H1 (cell line): ENCODE data around the gene ATP6AP1. TPM values are rescaled to one million over a fixed set of nuclear protein-coding genes. Genes with fewer than 3 reads are reported as not detected.

Experiments
- CHD7 ChIP-seq: fragments of 300-600 bp; sonication (generic); IDR thresholded peaks from 2 replicates; pipeline ENCODE4 v1.7.1; 2012; ENCODE audit warnings: low read length, moderate library complexity, mild to moderate bottlenecking, inconsistent platforms; ENCODE audit not compliant: insufficient replicate concordance
- EGR1 ChIP-seq: IDR thresholded peaks from 2 replicates; pipeline ENCODE4 v1.6.1; 2011; ENCODE audit warnings: low read depth, low read length, borderline replicate concordance
- GTF2F1 ChIP-seq: IDR thresholded peaks from 2 replicates; pipeline ENCODE4 v1.6.1; 2012; ENCODE audit warnings: low read depth, low read length, improper control_type of control experiment, borderline replicate concordance
- NRF1 ChIP-seq: IDR thresholded peaks from 2 replicates; pipeline ENCODE4 v1.6.1; 2011; ENCODE audit warnings: mild to moderate bottlenecking, low read depth, low read length, improper control_type of control experiment
- RXRA ChIP-seq: IDR thresholded peaks from 2 replicates; pipeline ENCODE4 v1.6.1; 2011; ENCODE audit warnings: low read depth, mild to moderate bottlenecking, low read length, moderate library complexity; ENCODE audit not compliant: insufficient read depth
- polyA plus RNA-seq, 7 experiments: library from polyadenylated mRNA; depleted of rRNA in 3 of 7; stranded (reverse) in 5 of 7; unstranded in 2 of 7; fragments of >200 nt in 5 of 7; fragments of 200-250 nt in 2 of 7; gene quantifications; 1 replicate in 5 of 7; 2 replicates in 1 of 7; 4 replicates in 1 of 7; pipeline versions ENCODE4 v1.2.1 to v1.2.3, GENCODE V29; 2011 to 2013; ENCODE audit warnings: missing spikeins in 2 of 7, mixed read lengths in 2 of 7
- total RNA-seq: library from RNA; stranded (reverse); fragmentation: NEBNext Ultra II Directional; extraction: Animal tissue kit (Norgen Biotek cat#: 25700); gene quantifications from 2 replicates; pipeline ENCODE4 v1.2.1, GENCODE V29; 2021

Gene ATP6AP1
- total and polyA plus RNA-seq, 2 of the 8 experiments (the other 6 are each of a cell fraction or from before 2014, with no cell fraction given) = 44.6 to 80.8 TPM

DNA sequence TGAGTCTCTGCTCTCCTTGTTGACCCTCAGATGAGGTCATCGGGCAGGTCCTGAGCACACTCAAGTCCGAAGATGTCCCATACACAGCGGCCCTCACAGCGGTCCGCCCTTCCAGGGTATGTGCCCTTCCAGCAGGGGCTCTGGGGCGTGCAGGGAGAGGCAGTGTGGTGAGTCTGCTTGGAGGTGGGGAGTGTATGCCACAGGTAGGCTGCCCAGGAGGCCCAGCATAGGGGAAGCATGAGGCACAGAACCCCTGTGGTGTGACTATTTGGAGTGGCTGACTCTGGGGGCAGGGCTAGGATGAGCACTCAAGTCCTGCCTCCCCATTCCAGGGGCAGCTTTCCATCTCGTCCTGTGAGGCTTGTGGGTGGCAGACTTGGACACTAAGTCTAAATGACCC, 5.1 kb downstream of the ATP6AP1 start (continued):
- TF ChIP-seq CHD7 (no peak), RXRA (no peak), NRF1 (no peak), EGR1 (no peak), GTF2F1 (no peak)
